A673 (cell line): Measurements from ENCODE around the gene APBA1. TPM values are rescaled to one million over a fixed set of nuclear protein-coding genes. Genes with fewer than 3 reads are reported as not detected.

Source experiments
- BruUV-seq: library from RNA; stranded (reverse); fragments of 400-500 nt; replicated peaks from 2 replicates; lab custom pipeline; 2021; lab: Mats Ljungman, UMichigan
- CTCF ChIA-PET: fragments of 300-600 bp; sonication (Branson Sonifier 250); formaldehyde crosslinking; loops from one replicate; lab custom pipeline; 2022; ENCODE audit warnings: antibody characterized with exemption; lab: Charles Lee
- POLR2A ChIA-PET: fragments of 300-600 bp; sonication (Branson Sonifier 250); formaldehyde crosslinking; loops from one replicate; lab custom pipeline; 2022; ENCODE audit warnings: antibody characterized with exemption; ENCODE audit not compliant: low non-redundant PET; lab: Charles Lee
- DNase-seq: peaks from one replicate; pipeline ENCODE4 v3.0.0-alpha.2; 2015; ENCODE audit warnings: low spot score
- H3K27ac ChIP-seq: fragments of 200-600 bp; sonication (generic); 2 replicates; pipeline ENCODE4 v1.5.1; 2016; ENCODE audit warnings: mixed run types, low read depth, mild to moderate bottlenecking, mixed read lengths, antibody characterized with exemption, low read length; ENCODE audit not compliant: poor library complexity, severe bottlenecking
- H3K27me3 ChIP-seq: fragments of 200-600 bp; sonication (generic); replicated peaks from 2 replicates; pipeline ENCODE4 v1.6.1; 2017; ENCODE audit warnings: mixed run types, low read depth, mild to moderate bottlenecking, mixed read lengths, antibody characterized with exemption, low read length; ENCODE audit not compliant: insufficient read depth, poor library complexity
- H3K36me3 ChIP-seq: fragments of 200-600 bp; sonication (generic); 2 replicates; pipeline ENCODE4 v1.6.1; 2016; ENCODE audit warnings: mixed run types, mild to moderate bottlenecking, mixed read lengths, antibody characterized with exemption, low read length; ENCODE audit not compliant: insufficient read depth, poor library complexity, severe bottlenecking
- H3K4me1 ChIP-seq: fragments of 200-600 bp; sonication (generic); 2 replicates; pipeline ENCODE4 v1.6.1; 2017; ENCODE audit warnings: mixed run types, mild to moderate bottlenecking, mixed read lengths, antibody characterized with exemption, low read length; ENCODE audit not compliant: insufficient read depth, poor library complexity, severe bottlenecking
- H3K4me3 ChIP-seq: fragments of 200-600 bp; sonication (generic); 2 replicates; pipeline ENCODE4 v1.5.1; 2016; ENCODE audit warnings: low read depth, mixed run types, mild to moderate bottlenecking, mixed read lengths, low read length; ENCODE audit not compliant: poor library complexity, severe bottlenecking
- H3K9me3 ChIP-seq: fragments of 200-600 bp; sonication (generic); 2 replicates; pipeline ENCODE4 v1.6.1; 2016; ENCODE audit warnings: mixed run types, low read depth, mild to moderate bottlenecking, mixed read lengths, antibody characterized with exemption, low read length; ENCODE audit not compliant: poor library complexity, severe bottlenecking
- CTCF ChIP-seq: fragments of 300-800, 200-600 bp; sonication (generic); conservative IDR thresholded peaks from 2 replicates; pipeline ENCODE4 v1.5.1; 2017; ENCODE audit warnings: low read depth, mild to moderate bottlenecking, antibody characterized with exemption, low read length, moderate library complexity, mixed read lengths
- EZH2 ChIP-seq: fragments of 200-600 bp; sonication (generic); IDR thresholded peaks from 2 replicates; pipeline ENCODE4 v1.6.1; 2017; ENCODE audit warnings: borderline replicate concordance, low read depth, mild to moderate bottlenecking, mixed read lengths, antibody characterized with exemption, low read length; ENCODE audit not compliant: poor library complexity, severe bottlenecking
- intact Hi-C: fragments of 100-400 bp; cut with micrococcal nuclease; formaldehyde crosslinking; loops from one replicate; pipeline ENCODE4 v1.10.0; 2022; ENCODE audit not compliant: unreplicated experiment
- total RNA-seq: library from RNA; stranded (reverse); gene quantifications from 2 replicates; pipeline ENCODE4 v1.2.3, GENCODE V29; 2021

Gene APBA1
- total RNA-seq, 1 experiment from 2014 or later = 0.13 TPM

GRCh38 chr9:69382135-69382534, 290.0 kb downstream of the APBA1 start:
- Histone ChIP-seq H3K9me3 (no peaks in the 10 kb centered on the region), H3K4me3 (no peak overlapping the region), H3K27ac (no peak overlapping the region), H3K4me1 (no peaks in the 10 kb centered on the region), H3K27me3 (peaks cover 30% of the 10 kb centered on the region), H3K36me3 (no peaks in the 10 kb centered on the region)
- ChIA-PET CTCF (no interaction called here), POLR2A (no interaction called here)
- TF ChIP-seq CTCF (no peak), EZH2 (no peak)
- DNase-seq = no peak
- BruUV-seq = no TSS peak
- intact Hi-C loops = no loop called here

GRCh38 chr9:69380811-69381210, 291.4 kb downstream of the APBA1 start:
- H3K9me3 ChIP-seq = no peaks in the 10 kb centered on the region

GRCh38 chr9:69380301-69380700, 291.9 kb downstream of the APBA1 start:
- no peak overlapping the region for H3K4me3 ChIP-seq
- TF ChIP-seq CTCF (no peak), EZH2 (no peak)
- H3K4me1 ChIP-seq = no peaks in the 10 kb centered on the region
- DNase-seq = no peak
- CTCF ChIA-PET = no interaction called here
- POLR2A ChIA-PET = no interaction called here
- intact Hi-C loops = no loop called here
- BruUV-seq = no TSS peak
- peaks cover 20% of the 10 kb centered on the region for H3K27me3 ChIP-seq
- no peaks in the 10 kb centered on the region for H3K36me3 ChIP-seq
- no peaks in the 10 kb centered on the region for H3K9me3 ChIP-seq
- H3K27ac ChIP-seq = no peak overlapping the region

More at GRCh38 chr9:69380811-69381210, 291.4 kb downstream of the APBA1 start:
- intact Hi-C loops = no loop called here
- no TSS peak for BruUV-seq
- no peak overlapping the region for H3K27ac ChIP-seq
- no peak overlapping the region for H3K4me3 ChIP-seq
- ChIA-PET POLR2A (no interaction called here), CTCF (no interaction called here)
- H3K4me1 ChIP-seq = no peaks in the 10 kb centered on the region
- peaks cover 20% of the 10 kb centered on the region for H3K27me3 ChIP-seq
- no peak for DNase-seq
- H3K36me3 ChIP-seq = no peaks in the 10 kb centered on the region
- no peak for TF ChIP-seq EZH2
- TF ChIP-seq CTCF = no peak
